ENCODE results near the gene B3GALT6.

B3GALT6 gene

DNA sequence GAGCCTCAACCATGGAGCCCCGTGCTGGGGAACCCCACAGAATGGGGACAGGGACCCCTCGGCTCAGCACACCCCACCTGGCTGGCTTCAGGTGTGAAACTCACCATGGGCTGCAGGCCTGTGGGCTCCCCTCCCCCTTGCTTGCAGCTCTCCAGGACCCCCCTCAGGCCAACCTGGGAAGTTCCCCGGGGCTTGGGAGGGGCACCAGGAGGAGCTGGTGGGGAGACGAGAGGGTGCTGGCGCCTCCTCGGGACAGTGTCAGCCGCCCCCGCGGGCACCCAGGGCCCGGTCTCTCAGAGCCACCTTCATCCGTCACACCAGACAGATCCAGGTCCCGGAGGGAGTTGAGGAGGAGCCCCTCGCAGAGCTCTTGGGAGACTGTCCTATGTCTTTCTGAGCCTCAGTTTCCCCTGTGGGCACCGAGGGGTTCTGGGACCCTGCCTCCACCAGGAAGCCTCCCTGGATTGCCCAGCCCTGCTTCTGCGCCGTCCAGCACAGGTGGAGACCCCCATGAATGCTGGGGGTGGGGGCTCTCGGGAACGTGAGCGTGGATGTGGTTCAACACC lies 25.0 kb upstream of the B3GALT6 start:
- ChIA-PET POLR2A (no interaction called here), CTCF (interaction anchor here (1.0 to 4.7 kb wide), 5 partner anchors 9 to 85 kb away, joined by 3 to 21 read pairs (median 3); no protein-coding TSS in a partner anchor)
- DNase-seq (ENCODE audit: extremely low spot score) = no peak
- TF ChIP-seq, protein P1, sequence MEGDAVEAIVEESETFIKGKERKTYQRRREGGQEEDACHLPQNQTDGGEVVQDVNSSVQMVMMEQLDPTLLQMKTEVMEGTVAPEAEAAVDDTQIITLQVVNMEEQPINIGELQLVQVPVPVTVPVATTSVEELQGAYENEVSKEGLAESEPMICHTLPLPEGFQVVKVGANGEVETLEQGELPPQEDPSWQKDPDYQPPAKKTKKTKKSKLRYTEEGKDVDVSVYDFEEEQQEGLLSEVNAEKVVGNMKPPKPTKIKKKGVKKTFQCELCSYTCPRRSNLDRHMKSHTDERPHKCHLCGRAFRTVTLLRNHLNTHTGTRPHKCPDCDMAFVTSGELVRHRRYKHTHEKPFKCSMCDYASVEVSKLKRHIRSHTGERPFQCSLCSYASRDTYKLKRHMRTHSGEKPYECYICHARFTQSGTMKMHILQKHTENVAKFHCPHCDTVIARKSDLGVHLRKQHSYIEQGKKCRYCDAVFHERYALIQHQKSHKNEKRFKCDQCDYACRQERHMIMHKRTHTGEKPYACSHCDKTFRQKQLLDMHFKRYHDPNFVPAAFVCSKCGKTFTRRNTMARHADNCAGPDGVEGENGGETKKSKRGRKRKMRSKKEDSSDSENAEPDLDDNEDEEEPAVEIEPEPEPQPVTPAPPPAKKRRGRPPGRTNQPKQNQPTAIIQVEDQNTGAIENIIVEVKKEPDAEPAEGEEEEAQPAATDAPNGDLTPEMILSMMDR (IDR thresholded peaks at IDR 0.05; ENCODE audit: control extremely low read depth, extremely low read depth, low read depth, missing control alignments) = no peak

DNA sequence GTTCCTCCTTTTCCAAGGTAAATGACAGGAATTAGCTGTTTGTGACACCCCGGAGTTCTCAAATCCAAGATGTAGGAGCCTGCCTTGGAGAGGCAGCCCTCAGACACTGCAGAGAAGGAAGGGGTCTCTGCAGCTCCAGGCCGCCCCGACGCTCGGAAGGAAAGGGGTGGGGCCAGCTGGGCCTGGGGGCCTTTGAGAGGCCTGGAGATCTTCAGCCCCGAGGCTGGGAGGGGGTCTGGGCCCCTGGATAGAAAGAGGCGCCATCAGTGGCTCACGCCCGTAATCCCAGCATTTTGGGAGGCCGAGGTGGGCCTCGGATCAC lies 24.5 kb upstream of the B3GALT6 start:
- CTCF ChIA-PET = interaction anchor here (1.0 to 4.7 kb wide), 5 partner anchors 8 to 85 kb away, joined by 3 to 21 read pairs (median 3); no protein-coding TSS in a partner anchor
- DNase-seq (ENCODE audit: extremely low spot score) = no peak
- TF ChIP-seq, protein P1 (IDR thresholded peaks at IDR 0.05; ENCODE audit: control extremely low read depth, extremely low read depth, low read depth, missing control alignments) = no peak
- POLR2A ChIA-PET = no interaction called here

DNA sequence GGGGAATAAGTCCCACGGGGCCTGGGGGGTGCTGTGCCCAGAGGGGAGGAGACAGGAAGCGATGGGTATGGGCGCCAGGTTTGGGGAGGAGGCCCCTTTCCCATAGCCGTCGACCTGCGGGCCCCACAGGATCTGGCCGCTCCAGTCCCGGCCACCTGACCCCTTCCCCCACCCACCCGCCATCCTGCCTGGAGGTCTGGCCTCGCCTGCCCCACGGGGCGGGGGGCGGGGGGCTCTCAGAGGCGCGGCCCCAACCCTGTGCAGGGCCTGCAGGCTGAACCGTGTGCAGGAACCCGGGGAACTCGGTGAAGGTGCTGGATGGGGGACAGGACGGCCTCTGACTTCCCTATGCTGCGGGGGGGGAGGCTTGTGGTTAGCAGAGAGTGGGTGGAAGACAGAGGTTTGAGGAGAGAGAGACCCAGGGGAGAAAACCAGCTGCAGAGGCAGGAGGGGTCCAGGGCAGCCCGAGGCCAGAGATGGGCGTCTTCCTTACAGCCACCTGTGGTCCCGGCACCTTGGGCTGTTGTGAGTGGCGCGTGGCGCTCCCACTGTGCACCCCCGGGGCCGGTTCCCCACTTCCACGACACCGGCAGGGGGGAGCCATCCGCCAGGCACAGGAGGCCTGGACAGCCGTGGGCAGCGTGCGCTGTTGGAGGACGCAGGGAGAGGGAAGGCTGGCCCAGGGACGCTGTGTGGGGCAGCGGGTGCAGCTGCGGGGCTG lies 23.2 kb upstream of the B3GALT6 start:
- ChIA-PET CTCF (interaction anchor here (1.4 to 4.7 kb wide), 4 partner anchors 14 to 87 kb away, joined by 3 to 21 read pairs (median 4); no protein-coding TSS in a partner anchor), POLR2A (interaction anchor here (0.6 kb wide), 1 partner anchor 42 kb away, joined by 3 read pairs; no protein-coding TSS in a partner anchor)
- TF ChIP-seq, protein P1 (IDR thresholded peaks at IDR 0.05; ENCODE audit: control extremely low read depth, extremely low read depth, low read depth, missing control alignments) = no peak
- peak; percentile 68 for DNase-seq (ENCODE audit: extremely low spot score)

DNA sequence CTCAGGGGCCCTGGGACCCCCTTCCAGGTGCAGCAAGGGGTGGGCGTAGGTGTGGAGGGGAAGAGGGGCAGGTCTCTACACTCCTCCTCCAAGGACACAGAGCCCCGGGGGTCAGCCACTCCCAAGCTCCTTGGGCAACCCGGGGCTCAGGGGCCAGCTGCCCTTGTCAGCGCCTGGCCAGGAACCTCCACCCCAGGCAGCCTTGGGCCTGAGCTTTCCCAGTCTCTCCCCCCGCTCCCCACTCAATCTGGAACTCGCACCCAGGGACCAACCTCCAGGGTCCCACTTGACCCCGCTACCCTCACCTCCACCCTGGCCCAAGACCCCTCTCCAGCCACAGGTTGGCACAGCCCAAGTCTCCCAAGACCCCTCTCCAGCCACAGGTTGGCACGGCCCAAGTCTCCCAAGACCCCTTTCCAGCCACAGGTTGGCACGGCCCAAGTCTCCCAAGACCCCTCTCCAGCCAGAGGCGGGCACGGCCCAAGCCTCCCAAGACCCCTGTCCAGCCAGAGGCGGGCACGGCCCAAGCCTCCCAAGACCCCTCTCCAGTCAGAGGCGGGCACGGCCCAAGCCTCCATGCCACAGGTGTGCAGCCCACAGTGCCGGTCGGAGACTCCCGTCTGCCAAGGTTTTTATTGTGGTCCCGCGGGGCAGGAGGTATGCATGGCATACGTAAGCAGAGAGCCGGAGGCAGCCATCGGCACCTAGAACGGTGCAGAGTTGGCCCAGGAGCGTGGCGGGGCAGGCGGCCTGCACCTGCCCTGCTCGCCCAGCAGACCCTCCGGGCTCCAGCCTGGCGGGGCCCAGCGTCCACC lies 21.1 kb upstream of the B3GALT6 start:
- POLR2A ChIA-PET = no interaction called here
- CTCF ChIA-PET = interaction anchor here (1.5 to 4.7 kb wide), 3 partner anchors 23 to 89 kb away, joined by 3 to 21 read pairs (median 4); no protein-coding TSS in a partner anchor
- TF ChIP-seq, protein P1 (IDR thresholded peaks at IDR 0.05; ENCODE audit: control extremely low read depth, extremely low read depth, low read depth, missing control alignments) = no peak
- no peak for DNase-seq (ENCODE audit: extremely low spot score)

DNA sequence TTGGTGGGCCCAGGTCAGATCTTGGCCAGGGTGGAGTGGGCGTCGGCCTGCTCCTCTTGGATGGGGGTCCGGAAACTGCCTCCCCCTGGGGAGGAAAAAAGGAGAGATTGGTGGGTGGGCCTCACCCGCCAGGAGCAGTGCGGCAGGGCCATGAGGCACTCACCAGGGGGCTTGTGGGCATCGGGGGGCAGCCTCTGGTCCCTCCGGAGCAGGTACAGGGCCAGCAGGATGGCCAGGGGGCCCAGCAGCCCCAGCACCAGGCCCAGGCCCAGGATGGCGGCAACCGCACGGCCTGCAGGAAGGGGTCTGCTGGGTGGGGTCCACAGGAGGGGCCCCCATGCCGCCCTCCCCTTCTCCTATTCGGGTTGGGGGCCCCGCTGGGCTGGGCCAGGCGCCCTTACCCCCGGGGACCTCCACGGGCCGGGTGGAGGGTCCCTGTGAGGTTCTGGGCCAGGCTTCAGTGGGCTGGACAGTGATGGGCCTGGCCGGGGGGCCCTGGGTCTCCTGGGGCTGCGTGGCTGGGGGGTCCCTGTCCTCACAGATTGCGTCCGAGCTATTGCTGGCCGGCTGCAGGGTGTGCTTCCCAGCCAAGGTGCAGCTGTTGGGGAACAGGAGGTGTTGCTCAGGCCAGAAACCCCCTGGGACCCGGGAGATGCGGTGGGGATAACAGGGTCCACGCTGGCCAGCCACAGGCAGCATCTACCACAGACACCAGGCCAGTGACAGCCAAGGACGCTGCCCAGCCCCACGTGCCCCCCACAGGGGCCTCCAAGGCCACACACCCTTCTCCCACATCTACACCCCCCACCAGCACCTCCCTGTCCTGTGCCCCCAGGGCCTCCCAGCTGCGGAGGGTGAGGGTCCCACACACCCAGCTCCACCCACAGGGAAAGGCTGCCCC lies 20.2 kb upstream of the B3GALT6 start:
- no peak for DNase-seq (ENCODE audit: extremely low spot score)
- ChIA-PET POLR2A (no interaction called here), CTCF (interaction anchor here (1.4 kb wide), 1 partner anchor 148 kb away, joined by 5 read pairs; no protein-coding TSS in a partner anchor)
- TF ChIP-seq, protein P1 (IDR thresholded peaks at IDR 0.05; ENCODE audit: control extremely low read depth, extremely low read depth, low read depth, missing control alignments) = no peak
